Liver (tissue), 9 donors: ENCODE measurements around the gene RAP1GAP2. TPM values are rescaled to one million over a fixed set of nuclear protein-coding genes. Genes with fewer than 3 reads are reported as not detected.

ENCODE experiments used
- DNase-seq: peaks from one replicate; pipeline ENCODE4 v3.0.0-alpha.2; 2017; ENCODE audit warnings: low spot score
- H3K27ac ChIP-seq, 2 donors: one replicate each; pipeline ENCODE4 v1.7.0; 2013; ENCODE audit warnings: inconsistent platforms in 2 of 2, low read length in 2 of 2, control low read depth in 1 of 2, low read depth in 1 of 2, mild to moderate bottlenecking in 1 of 2
- H3K27me3 ChIP-seq, 4 donors: one replicate each; pipeline versions ENCODE4 v1.6.1 to v1.7.0; 2013; ENCODE audit warnings: low read length in 3 of 4, inconsistent platforms in 1 of 4, mild to moderate bottlenecking in 1 of 4, moderate library complexity in 1 of 4; ENCODE audit not compliant: control insufficient read depth in 4 of 4, insufficient read depth in 4 of 4
- H3K36me3 ChIP-seq, 4 donors: one replicate each; pipeline versions ENCODE4 v1.6.1 to v1.7.0; 2013; ENCODE audit warnings: low read length in 3 of 4, mild to moderate bottlenecking in 3 of 4, low read depth in 1 of 4, moderate library complexity in 1 of 4; ENCODE audit not compliant: control insufficient read depth in 4 of 4, insufficient read depth in 3 of 4
- H3K4me1 ChIP-seq, 4 donors: one replicate each; pipeline versions ENCODE4 v1.6.1 to v1.7.0; 2013; ENCODE audit warnings: low read length in 3 of 4, mild to moderate bottlenecking in 3 of 4, moderate library complexity in 1 of 4; ENCODE audit not compliant: control insufficient read depth in 4 of 4, insufficient read depth in 4 of 4
- H3K4me3 ChIP-seq, 3 donors: one replicate each; pipeline versions ENCODE4 v1.6.1 to v1.7.0; 2013; ENCODE audit warnings: low read length in 3 of 3, control low read depth in 1 of 3, low read depth in 1 of 3, mild to moderate bottlenecking in 1 of 3
- H3K9ac ChIP-seq, 2 donors: one replicate each; pipeline ENCODE4 v1.7.0; 2013; ENCODE audit warnings: low read length in 2 of 2, mild to moderate bottlenecking in 2 of 2, moderate library complexity in 2 of 2, control low read depth in 1 of 2, low read depth in 1 of 2
- H3K9me3 ChIP-seq, 4 donors: one replicate each; pipeline versions ENCODE4 v1.6.1 to v1.7.0; 2013; ENCODE audit warnings: low read length in 3 of 4; ENCODE audit not compliant: control insufficient read depth in 4 of 4
- EGR1 ChIP-seq, 2 donors: IDR thresholded peaks; 2 replicates each; pipeline ENCODE4 v1.6.1; 2016 to 2018; ENCODE audit warnings: antibody characterized with exemption in 2 of 2, low read depth in 2 of 2
- FOXA1 ChIP-seq: IDR thresholded peaks from 2 replicates; pipeline ENCODE4 v1.6.1; 2016; ENCODE audit warnings: antibody characterized with exemption
- FOXA2 ChIP-seq: IDR thresholded peaks from 2 replicates; pipeline ENCODE4 v1.6.1; 2016; ENCODE audit warnings: antibody characterized with exemption
- GABPA ChIP-seq, 2 donors: IDR thresholded peaks in 1 of 2; conservative IDR thresholded peaks in 1 of 2; 2 replicates each; pipeline ENCODE4 v1.6.1; 2016; ENCODE audit warnings: antibody characterized with exemption in 2 of 2, mild to moderate bottlenecking in 1 of 2, moderate library complexity in 1 of 2
- HNF4A ChIP-seq, 2 donors: conservative IDR thresholded peaks; 2 replicates each; pipeline ENCODE4 v1.6.1; 2016; ENCODE audit warnings: antibody characterized with exemption in 2 of 2, mild to moderate bottlenecking in 2 of 2
- HNF4G ChIP-seq: IDR thresholded peaks from 2 replicates; pipeline ENCODE4 v1.6.1; 2016; ENCODE audit warnings: antibody characterized with exemption
- JUND ChIP-seq, 2 donors: IDR thresholded peaks; 2 replicates each; pipeline ENCODE4 v1.6.1; 2016; ENCODE audit warnings: antibody characterized with exemption in 2 of 2
- NR2F2 ChIP-seq: IDR thresholded peaks from 2 replicates; pipeline ENCODE4 v1.6.1; 2016; ENCODE audit warnings: antibody characterized with exemption
- RAD21 ChIP-seq, 2 donors: IDR thresholded peaks; 2 replicates each; pipeline ENCODE4 v1.6.1; 2016; ENCODE audit warnings: antibody characterized with exemption in 2 of 2, mild to moderate bottlenecking in 2 of 2
- RXRA ChIP-seq, 2 donors: IDR thresholded peaks; 2 replicates each; pipeline ENCODE4 v1.6.1; 2017 to 2018; ENCODE audit warnings: antibody characterized with exemption in 2 of 2, mild to moderate bottlenecking in 1 of 2
- SP1 ChIP-seq: IDR thresholded peaks from 2 replicates; pipeline ENCODE4 v1.6.1; 2018; ENCODE audit warnings: antibody characterized with exemption, mild to moderate bottlenecking
- TAF1 ChIP-seq: conservative IDR thresholded peaks from 2 replicates; pipeline ENCODE4 v1.6.1; 2016; ENCODE audit warnings: antibody characterized with exemption, mild to moderate bottlenecking
- YY1 ChIP-seq: IDR thresholded peaks from 2 replicates; pipeline ENCODE4 v1.6.1; 2016; ENCODE audit warnings: antibody characterized with exemption, mild to moderate bottlenecking
- WGBS: extraction: QIAGEN DNeasy Blood & Tissue Kit; methylation state at CpG from one replicate; pipeline ENCODE4 v1.1.7; 2013; 5-methylcytosine and 5-hydroxymethylcytosine counted together
- polyA plus RNA-seq, 2 donors: library from polyadenylated mRNA; stranded (reverse) in 1 of 2; unstranded in 1 of 2; fragments of 200-250 nt in 1 of 2; fragments of >200 nt in 1 of 2; fragmentation: Nextera tagmentation in 1 of 2; extraction: Ambion mirVana in 1 of 2; gene quantifications; one replicate each; pipeline versions ENCODE4 v1.2.1 to v1.2.3, GENCODE V29; 2013 to 2015
- total RNA-seq, 2 donors: library from RNA; depleted of rRNA; stranded (reverse); fragments of >200 nt; gene quantifications; one replicate each; pipeline ENCODE4 v1.2.3, GENCODE V29; 2014
- TF ChIP-seq, protein P1 (sequence below): IDR thresholded peaks from 2 replicates; pipeline ENCODE4 v1.6.1; 2016; ENCODE audit warnings: antibody characterized with exemption
- TF ChIP-seq, protein P2 (sequence below): fragments of 150-350 bp; IDR thresholded peaks from 2 replicates; pipeline ENCODE4 v1.5.1; 2017; ENCODE audit warnings: improper control_type of control experiment, low read depth, low read length; ENCODE audit not compliant: missing input control
- TF ChIP-seq, protein P3 (sequence below): IDR thresholded peaks from 2 replicates; pipeline ENCODE4 v1.6.1; 2016; ENCODE audit warnings: antibody characterized with exemption
- TF ChIP-seq, protein P4 (sequence below): IDR thresholded peaks from 2 replicates; pipeline ENCODE4 v1.6.1; 2016; ENCODE audit warnings: antibody characterized with exemption
- TF ChIP-seq, protein P5 (sequence below): IDR thresholded peaks from 2 replicates; pipeline ENCODE4 v1.6.1; 2016; ENCODE audit warnings: antibody characterized with exemption, mild to moderate bottlenecking
- donor health status: healthy.
- donor health status: healthy.
- donor health status: healthy.
- donor health status: healthy.
- donor health status: healthy.

RAP1GAP2 gene
- total and polyA plus RNA-seq, 4 donors, result 0.56 to 1.7 (median 1.1) TPM

DNA sequence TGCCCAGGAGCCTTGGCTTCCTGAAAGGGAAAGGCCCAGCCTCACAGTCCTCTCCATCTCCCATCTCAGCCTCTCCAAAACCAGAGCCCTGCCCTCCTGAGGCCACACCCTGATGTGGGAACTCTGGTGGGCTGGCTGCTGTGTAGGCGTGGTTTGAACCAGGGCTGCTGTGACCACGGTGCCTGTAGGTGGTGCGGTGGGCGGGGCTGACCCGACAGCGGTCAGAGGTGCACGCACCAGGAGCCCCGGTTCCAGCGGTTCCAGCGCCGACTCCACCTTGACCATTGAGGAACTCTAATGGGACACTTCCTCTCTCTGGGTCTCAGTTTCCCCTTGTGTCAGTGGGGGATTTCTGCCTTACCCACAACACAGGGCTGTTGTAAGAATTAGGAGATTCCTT, 2.4 kb downstream of the RAP1GAP2 start:
- Histone ChIP-seq H3K27me3 (no peaks in the 10 kb centered on the region), H3K9me3 (no peaks in the 10 kb centered on the region), H3K9ac (no peak overlapping the region), H3K36me3 (no peaks in the 10 kb centered on the region), H3K27ac (no peak overlapping the region), H3K4me1 (peaks cover 0 to 4% (median 0%) of the 10 kb centered on the region in 4 donors), H3K4me3 (no peak overlapping the region)
- 56% methylated on average over 11 of the region's 11 CpGs for WGBS
- TF ChIP-seq, protein P1, sequence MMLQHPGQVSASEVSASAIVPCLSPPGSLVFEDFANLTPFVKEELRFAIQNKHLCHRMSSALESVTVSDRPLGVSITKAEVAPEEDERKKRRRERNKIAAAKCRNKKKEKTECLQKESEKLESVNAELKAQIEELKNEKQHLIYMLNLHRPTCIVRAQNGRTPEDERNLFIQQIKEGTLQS, result no peak
- TF ChIP-seq HNF4G (no peak), RAD21 (IDR thresholded peaks at IDR 0.05) (no peak), TAF1 (no peak), JUND (IDR thresholded peaks at IDR 0.05) (no peak), EGR1 (IDR thresholded peaks at IDR 0.05; ENCODE audit: low read depth in 2 of 2) (no peak), FOXA1 (no peak), FOXA2 (no peak), YY1 (no peak), GABPA (IDR thresholded peaks at IDR 0.05 in 1 of 2, conservative IDR thresholded peaks at IDR 0.05 in 1 of 2) (no peak), RXRA (IDR thresholded peaks at IDR 0.05) (no peak), NR2F2 (no peak), SP1 (no peak), HNF4A (conservative IDR thresholded peaks at IDR 0.05) (no peak)
- TF ChIP-seq, protein P2, sequence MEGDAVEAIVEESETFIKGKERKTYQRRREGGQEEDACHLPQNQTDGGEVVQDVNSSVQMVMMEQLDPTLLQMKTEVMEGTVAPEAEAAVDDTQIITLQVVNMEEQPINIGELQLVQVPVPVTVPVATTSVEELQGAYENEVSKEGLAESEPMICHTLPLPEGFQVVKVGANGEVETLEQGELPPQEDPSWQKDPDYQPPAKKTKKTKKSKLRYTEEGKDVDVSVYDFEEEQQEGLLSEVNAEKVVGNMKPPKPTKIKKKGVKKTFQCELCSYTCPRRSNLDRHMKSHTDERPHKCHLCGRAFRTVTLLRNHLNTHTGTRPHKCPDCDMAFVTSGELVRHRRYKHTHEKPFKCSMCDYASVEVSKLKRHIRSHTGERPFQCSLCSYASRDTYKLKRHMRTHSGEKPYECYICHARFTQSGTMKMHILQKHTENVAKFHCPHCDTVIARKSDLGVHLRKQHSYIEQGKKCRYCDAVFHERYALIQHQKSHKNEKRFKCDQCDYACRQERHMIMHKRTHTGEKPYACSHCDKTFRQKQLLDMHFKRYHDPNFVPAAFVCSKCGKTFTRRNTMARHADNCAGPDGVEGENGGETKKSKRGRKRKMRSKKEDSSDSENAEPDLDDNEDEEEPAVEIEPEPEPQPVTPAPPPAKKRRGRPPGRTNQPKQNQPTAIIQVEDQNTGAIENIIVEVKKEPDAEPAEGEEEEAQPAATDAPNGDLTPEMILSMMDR, result no peak
- TF ChIP-seq, protein P3, sequence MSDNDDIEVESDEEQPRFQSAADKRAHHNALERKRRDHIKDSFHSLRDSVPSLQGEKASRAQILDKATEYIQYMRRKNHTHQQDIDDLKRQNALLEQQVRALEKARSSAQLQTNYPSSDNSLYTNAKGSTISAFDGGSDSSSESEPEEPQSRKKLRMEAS, result no peak
- TF ChIP-seq, protein P4, sequence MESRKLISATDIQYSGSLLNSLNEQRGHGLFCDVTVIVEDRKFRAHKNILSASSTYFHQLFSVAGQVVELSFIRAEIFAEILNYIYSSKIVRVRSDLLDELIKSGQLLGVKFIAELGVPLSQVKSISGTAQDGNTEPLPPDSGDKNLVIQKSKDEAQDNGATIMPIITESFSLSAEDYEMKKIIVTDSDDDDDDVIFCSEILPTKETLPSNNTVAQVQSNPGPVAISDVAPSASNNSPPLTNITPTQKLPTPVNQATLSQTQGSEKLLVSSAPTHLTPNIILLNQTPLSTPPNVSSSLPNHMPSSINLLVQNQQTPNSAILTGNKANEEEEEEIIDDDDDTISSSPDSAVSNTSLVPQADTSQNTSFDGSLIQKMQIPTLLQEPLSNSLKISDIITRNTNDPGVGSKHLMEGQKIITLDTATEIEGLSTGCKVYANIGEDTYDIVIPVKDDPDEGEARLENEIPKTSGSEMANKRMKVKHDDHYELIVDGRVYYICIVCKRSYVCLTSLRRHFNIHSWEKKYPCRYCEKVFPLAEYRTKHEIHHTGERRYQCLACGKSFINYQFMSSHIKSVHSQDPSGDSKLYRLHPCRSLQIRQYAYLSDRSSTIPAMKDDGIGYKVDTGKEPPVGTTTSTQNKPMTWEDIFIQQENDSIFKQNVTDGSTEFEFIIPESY, result no peak
- TF ChIP-seq, protein P5, sequence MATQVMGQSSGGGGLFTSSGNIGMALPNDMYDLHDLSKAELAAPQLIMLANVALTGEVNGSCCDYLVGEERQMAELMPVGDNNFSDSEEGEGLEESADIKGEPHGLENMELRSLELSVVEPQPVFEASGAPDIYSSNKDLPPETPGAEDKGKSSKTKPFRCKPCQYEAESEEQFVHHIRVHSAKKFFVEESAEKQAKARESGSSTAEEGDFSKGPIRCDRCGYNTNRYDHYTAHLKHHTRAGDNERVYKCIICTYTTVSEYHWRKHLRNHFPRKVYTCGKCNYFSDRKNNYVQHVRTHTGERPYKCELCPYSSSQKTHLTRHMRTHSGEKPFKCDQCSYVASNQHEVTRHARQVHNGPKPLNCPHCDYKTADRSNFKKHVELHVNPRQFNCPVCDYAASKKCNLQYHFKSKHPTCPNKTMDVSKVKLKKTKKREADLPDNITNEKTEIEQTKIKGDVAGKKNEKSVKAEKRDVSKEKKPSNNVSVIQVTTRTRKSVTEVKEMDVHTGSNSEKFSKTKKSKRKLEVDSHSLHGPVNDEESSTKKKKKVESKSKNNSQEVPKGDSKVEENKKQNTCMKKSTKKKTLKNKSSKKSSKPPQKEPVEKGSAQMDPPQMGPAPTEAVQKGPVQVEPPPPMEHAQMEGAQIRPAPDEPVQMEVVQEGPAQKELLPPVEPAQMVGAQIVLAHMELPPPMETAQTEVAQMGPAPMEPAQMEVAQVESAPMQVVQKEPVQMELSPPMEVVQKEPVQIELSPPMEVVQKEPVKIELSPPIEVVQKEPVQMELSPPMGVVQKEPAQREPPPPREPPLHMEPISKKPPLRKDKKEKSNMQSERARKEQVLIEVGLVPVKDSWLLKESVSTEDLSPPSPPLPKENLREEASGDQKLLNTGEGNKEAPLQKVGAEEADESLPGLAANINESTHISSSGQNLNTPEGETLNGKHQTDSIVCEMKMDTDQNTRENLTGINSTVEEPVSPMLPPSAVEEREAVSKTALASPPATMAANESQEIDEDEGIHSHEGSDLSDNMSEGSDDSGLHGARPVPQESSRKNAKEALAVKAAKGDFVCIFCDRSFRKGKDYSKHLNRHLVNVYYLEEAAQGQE, result no peak
- DNase-seq, result no peak
